Bone marrow (tissue), 2 donors: ENCODE measurements around the gene RAE1.
"Not testable (repeated sequence)": the region's sequence is repeated elsewhere in the genome, so short reads cannot be mapped to it uniquely, and the experiment has no call there.

Source experiments
- DNase-seq, 2 donors: peaks; one replicate each; lab custom pipeline; 2025; lab: John Stamatoyannopoulos, UW

Gene RAE1

GRCh38 chr20:57414867-57415592 is 64.0 kb downstream of the RAE1 start:
- no peak for DNase-seq

GRCh38 chr20:57415771-57416170 is 64.7 kb downstream of the RAE1 start:
- no peak for DNase-seq

- no peak for DNase-seq
Observed at GRCh38 chr20:57416296-57417022, 65.4 kb downstream of the RAE1 start.

GRCh38 chr20:57417051-57417689 is 66.1 kb downstream of the RAE1 start:
- no peak for DNase-seq

GRCh38 chr20:57417830-57418780 is 67.0 kb downstream of the RAE1 start:
- no peak for DNase-seq

- not testable (repeated sequence) for DNase-seq
Observed at GRCh38 chr20:57419479-57419878, 68.4 kb downstream of the RAE1 start.

- no peak for DNase-seq
Observed at GRCh38 chr20:57420571-57421252, 69.7 kb downstream of the RAE1 start.

- DNase-seq: no peak
Observed at GRCh38 chr20:57421253-57422220, 70.5 kb downstream of the RAE1 start.

GRCh38 chr20:57422254-57422653 is 71.2 kb downstream of the RAE1 start:
- DNase-seq: no peak

GRCh38 chr20:57425150-57426013 is 74.3 kb downstream of the RAE1 start:
- peak in 1 of 2 donors; percentile 5 for DNase-seq

GRCh38 chr20:57426271-57426689 is 75.2 kb downstream of the RAE1 start:
- DNase-seq: no peak

GRCh38 chr20:57426831-57427230 is 75.8 kb downstream of the RAE1 start:
- DNase-seq: no peak

GRCh38 chr20:57428324-57429158 is 77.5 kb downstream of the RAE1 start:
- DNase-seq: no peak
